Osteoblast (primary cell): ENCODE results near the gene CBFB. TPM values are rescaled to one million over a fixed set of nuclear protein-coding genes. Genes with fewer than 3 reads are reported as not detected.

ENCODE experiments used
- DNase-seq: peaks from one replicate; pipeline ENCODE4 v3.0.0; 2011; ENCODE audit warnings: low spot score, mixed read lengths; ENCODE audit not compliant: insufficient read length; ENCODE audit errors: missing footprints
- H2AFZ ChIP-seq: 2 replicates; pipeline ENCODE4 v1.6.0; 2011; ENCODE audit warnings: mild to moderate bottlenecking, low read length
- H3K27ac ChIP-seq: 2 replicates; pipeline ENCODE4 v1.5.1; 2011; ENCODE audit warnings: mild to moderate bottlenecking, low read depth, low read length, moderate library complexity
- H3K27me3 ChIP-seq: 2 replicates; pipeline ENCODE4 v1.6.0; 2012; ENCODE audit warnings: mild to moderate bottlenecking, control low read depth, inconsistent platforms, low read length, moderate library complexity; ENCODE audit not compliant: insufficient read depth
- H3K36me3 ChIP-seq: 2 replicates; pipeline ENCODE4 v1.5.1; 2011; ENCODE audit warnings: mild to moderate bottlenecking, low read length, control low read depth, moderate library complexity; ENCODE audit not compliant: insufficient read depth
- H3K4me1 ChIP-seq: 2 replicates; pipeline ENCODE4 v1.5.1; 2011; ENCODE audit warnings: mild to moderate bottlenecking, low read length, control low read depth, moderate library complexity; ENCODE audit not compliant: insufficient read depth
- H3K4me2 ChIP-seq: 2 replicates; pipeline ENCODE4 v1.6.0; 2011; ENCODE audit warnings: mild to moderate bottlenecking, low read length; ENCODE audit not compliant: insufficient read depth
- H3K4me3 ChIP-seq: fragments of 200-600 bp; sonication (generic); 3 replicates; pipeline ENCODE4 v1.5.1; 2012; ENCODE audit warnings: mild to moderate bottlenecking, low read length, inconsistent platforms; ENCODE audit not compliant: insufficient read depth
- H3K79me2 ChIP-seq: 2 replicates; pipeline ENCODE4 v1.6.0; 2012; ENCODE audit warnings: mild to moderate bottlenecking, low read length, control low read depth, inconsistent platforms; ENCODE audit not compliant: insufficient read depth
- H3K9me3 ChIP-seq: 2 replicates; pipeline ENCODE4 v1.5.1; 2011; ENCODE audit warnings: low read depth, low read length, control low read depth
- H4K20me1 ChIP-seq: 2 replicates; pipeline ENCODE4 v1.6.0; 2012; ENCODE audit warnings: mild to moderate bottlenecking, low read length, control low read depth; ENCODE audit not compliant: insufficient read depth
- CTCF ChIP-seq: IDR thresholded peaks from 2 replicates; pipeline ENCODE4 v1.5.1; 2011; ENCODE audit warnings: mild to moderate bottlenecking, low read depth, low read length, moderate library complexity; ENCODE audit errors: extremely low read depth
- total RNA-seq: library from RNA; depleted of rRNA; stranded (reverse); fragments of >200 nt; gene quantifications from 2 replicates; pipeline ENCODE4 v1.2.3, GENCODE V29; 2012

The CBFB gene
- total RNA-seq, 1 donor: 63.0 TPM

- Histone ChIP-seq H3K79me2 (peaks cover 58% of the 10 kb centered on the region), H3K27me3 (no peaks in the 10 kb centered on the region)
- peak; percentile 19 for DNase-seq
Measured at GRCh38 chr16:67082891-67083290, 53.9 kb downstream of the CBFB start.

GRCh38 chr16:67084345-67085028, 55.5 kb downstream of the CBFB start:
- no peak for TF ChIP-seq CTCF
- H3K36me3 ChIP-seq: peaks cover 24% of the 10 kb centered on the region
- peaks cover 2% of the 10 kb centered on the region for H4K20me1 ChIP-seq
- H2AFZ ChIP-seq: no peak overlapping the region
- no peaks in the 10 kb centered on the region for H3K9me3 ChIP-seq
- no peak overlapping the region for H3K27ac ChIP-seq
- no peak overlapping the region for H3K4me3 ChIP-seq
- peaks cover 13% of the 10 kb centered on the region for H3K4me1 ChIP-seq
- DNase-seq: no peak
- H3K27me3 ChIP-seq: no peaks in the 10 kb centered on the region
- H3K4me2 ChIP-seq: no peak overlapping the region
- peaks cover 57% of the 10 kb centered on the region for H3K79me2 ChIP-seq

More at GRCh38 chr16:67082891-67083290, 53.9 kb downstream of the CBFB start:
- Histone ChIP-seq H3K4me1 (peaks cover 4% of the 10 kb centered on the region), H4K20me1 (peaks cover 6% of the 10 kb centered on the region), H3K9me3 (no peaks in the 10 kb centered on the region), H3K4me3 (no peak overlapping the region), H3K27ac (no peak overlapping the region), H3K4me2 (no peak overlapping the region), H2AFZ (no peak overlapping the region), H3K36me3 (peaks cover 20% of the 10 kb centered on the region)
- no peak for TF ChIP-seq CTCF

- DNase-seq: peak; percentile 5
- Histone ChIP-seq H3K4me1 (peaks cover 35% of the 10 kb centered on the region), H3K36me3 (peaks cover 21% of the 10 kb centered on the region), H2AFZ (no peak overlapping the region), H3K4me2 (no peak overlapping the region), H3K27me3 (no peaks in the 10 kb centered on the region), H3K27ac (no peak overlapping the region), H4K20me1 (peaks cover 4% of the 10 kb centered on the region), H3K4me3 (no peak overlapping the region), H3K9me3 (no peaks in the 10 kb centered on the region), H3K79me2 (peaks cover 51% of the 10 kb centered on the region)
- no peak for TF ChIP-seq CTCF
Measured at GRCh38 chr16:67086822-67087221, 57.9 kb downstream of the CBFB start.

- no peaks in the 10 kb centered on the region for H3K27me3 ChIP-seq
- no peak for TF ChIP-seq CTCF
- no peak for DNase-seq
- H3K9me3 ChIP-seq: no peaks in the 10 kb centered on the region
- H2AFZ ChIP-seq: no peak overlapping the region
- H4K20me1 ChIP-seq: peaks cover 6% of the 10 kb centered on the region
- no peak overlapping the region for H3K4me2 ChIP-seq
- peaks cover 36% of the 10 kb centered on the region for H3K4me1 ChIP-seq
- no peak overlapping the region for H3K27ac ChIP-seq
- H3K36me3 ChIP-seq: peaks cover 21% of the 10 kb centered on the region
- H3K79me2 ChIP-seq: peaks cover 49% of the 10 kb centered on the region
- H3K4me3 ChIP-seq: no peak overlapping the region
Measured at GRCh38 chr16:67087291-67087690, 58.3 kb downstream of the CBFB start.
